NCI-H69 (cell line): Measurements from ENCODE around the gene ZNF514.
A peak's percentile ranks its signal among the peaks of the same experiment; 100 is the strongest.

Experiments
- DNase-seq: peaks from one replicate; lab custom pipeline; 2025; lab: John Stamatoyannopoulos, UW

The ZNF514 gene

GRCh38 chr2:95159690-95160449, at the start of gene ZNF514:
TSS of gene ZNF514 (minus strand) at chr2:95159848. CDS start at chr2:95153253, 6,595 bp downstream.
- peak; percentile 82 for DNase-seq

GRCh38 chr2:95208106-95208505, 48.5 kb upstream of the ZNF514 start:
- no peak for DNase-seq

GRCh38 chr2:95207111-95207961, 47.7 kb upstream of the ZNF514 start, which contains the start of gene ZNF892:
TSS of gene ZNF892 (plus strand) at chr2:95207521. CDS start at chr2:95207816, 295 bp downstream.
- DNase-seq: peak; percentile 90

- no peak for DNase-seq
Observed at GRCh38 chr2:95206096-95206495, 46.4 kb upstream of the ZNF514 start.

- DNase-seq: no peak
Observed at GRCh38 chr2:95204396-95204795, 44.7 kb upstream of the ZNF514 start.

- no peak for DNase-seq
Observed at GRCh38 chr2:95203911-95204310, 44.3 kb upstream of the ZNF514 start.

- DNase-seq: peak; percentile 38
Observed at GRCh38 chr2:95192956-95193355, 33.3 kb upstream of the ZNF514 start.

- DNase-seq: no peak
Observed at GRCh38 chr2:95185973-95186372, 26.3 kb upstream of the ZNF514 start.

- DNase-seq: no peak
Observed at GRCh38 chr2:95185197-95185596, 25.5 kb upstream of the ZNF514 start.

GRCh38 chr2:95181774-95182173, 22.1 kb upstream of the ZNF514 start:
- no peak for DNase-seq

- DNase-seq: no peak
Observed at GRCh38 chr2:95179451-95179850, 19.8 kb upstream of the ZNF514 start.

GRCh38 chr2:95174031-95174542, 14.4 kb upstream of the ZNF514 start:
- DNase-seq: no peak

GRCh38 chr2:95171902-95172301, 12.3 kb upstream of the ZNF514 start:
- no peak for DNase-seq

- DNase-seq: no peak
Observed at GRCh38 chr2:95166065-95166763, 6.6 kb upstream of the ZNF514 start.

- DNase-seq: peak; percentile 96
Observed at GRCh38 chr2:95165371-95166064, 5.9 kb upstream of the ZNF514 start, which contains the start of gene ZNF2. TSS of gene ZNF2 (plus strand) at chr2:95165809. CDS start at chr2:95176227, 10,418 bp downstream.

GRCh38 chr2:95165030-95165370, 5.4 kb upstream of the ZNF514 start:
- no peak for DNase-seq

GRCh38 chr2:95158891-95159619, 593 bp downstream of the ZNF514 start:
- peak; percentile 58 for DNase-seq

- no peak for DNase-seq
Observed at GRCh38 chr2:95158441-95158840, 1.2 kb downstream of the ZNF514 start.

- no peak for DNase-seq
Observed at GRCh38 chr2:95149397-95149984, 10.2 kb downstream of the ZNF514 start.

- DNase-seq: no peak
Observed at GRCh38 chr2:95143838-95144237, 15.8 kb downstream of the ZNF514 start.
